HG02970 (cell line): ENCODE results near the gene NXPH4.

ENCODE experiments used
- ATAC-seq: cut with Tn5 transposase; IDR thresholded peaks from one replicate; pipeline ENCODE4 v1.9.1; 2021; ENCODE audit warnings: mild to moderate bottlenecking, moderate library complexity, moderate number of reproducible peaks; ENCODE audit not compliant: unreplicated experiment, low FRiP score

Gene NXPH4

GRCh38 chr12:57216921-57217879 is 606 bp downstream of the NXPH4 start:
- ATAC-seq = no peak

DNA sequence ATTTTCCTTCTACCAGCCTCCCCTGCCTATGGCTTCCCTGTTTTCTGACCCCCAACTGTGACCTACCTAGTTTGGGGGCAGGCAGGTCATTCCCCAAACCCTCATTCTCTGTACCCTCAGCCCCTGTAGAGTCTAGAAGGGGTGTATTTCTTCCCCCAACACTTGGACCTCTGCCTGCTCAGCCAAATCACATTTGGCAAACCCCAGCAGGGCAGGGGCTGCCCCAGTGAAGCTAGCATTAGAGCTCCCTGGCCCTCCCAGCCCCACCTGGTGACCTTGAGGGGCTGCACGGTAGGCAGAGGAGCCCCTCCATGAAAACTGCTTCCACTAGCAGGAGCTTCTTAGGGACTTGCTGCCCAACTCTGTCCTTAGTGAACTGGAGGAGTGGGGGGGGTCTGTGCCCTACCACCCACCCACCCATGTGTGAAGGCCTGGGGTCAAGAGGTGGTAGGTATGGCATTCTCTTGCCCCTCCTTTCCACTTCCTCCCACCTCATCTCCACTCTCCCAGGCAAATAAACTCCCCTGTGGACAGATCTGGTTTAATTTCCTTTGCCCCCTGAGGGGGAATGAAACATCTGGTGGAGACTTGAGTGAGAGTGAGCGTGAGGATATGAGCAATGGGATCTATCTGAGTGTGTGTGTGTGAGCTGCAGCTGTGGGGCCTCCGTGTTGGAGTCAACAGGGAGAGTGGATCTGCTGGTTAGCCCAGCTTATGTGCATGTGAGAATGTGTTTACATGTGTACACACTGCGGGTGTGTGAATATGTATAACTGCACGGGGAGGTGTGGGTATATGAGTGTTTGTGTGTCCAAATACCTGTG is 1.6 kb downstream of the NXPH4 start:
- no peak for ATAC-seq

- ATAC-seq = no peak
These were observed 2.8 kb downstream of the NXPH4 start for GRCh38 chr12:57219205-57219992.

- ATAC-seq = no peak
These were observed 3.6 kb downstream of the NXPH4 start for GRCh38 chr12:57219993-57220754.

DNA sequence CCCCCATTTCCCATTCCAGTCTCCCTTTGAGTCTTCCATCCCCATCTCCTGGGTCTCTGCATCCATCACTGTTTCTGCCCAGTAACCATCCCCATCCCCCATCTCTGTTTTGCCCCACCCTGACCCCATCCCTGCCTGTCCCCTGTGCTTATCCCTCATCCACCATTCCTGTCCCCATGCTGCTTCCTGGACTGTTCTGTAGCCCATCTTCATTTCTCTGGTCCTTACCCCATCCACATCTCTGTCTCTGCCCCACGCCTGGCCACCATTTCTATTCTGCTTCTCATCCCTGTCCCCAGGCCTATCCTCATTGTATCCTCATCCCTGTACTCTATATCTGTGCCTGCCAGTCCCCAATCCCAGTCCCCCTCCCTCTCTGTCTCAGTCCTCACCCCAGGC is 4.2 kb downstream of the NXPH4 start:
- ATAC-seq = no peak

DNA sequence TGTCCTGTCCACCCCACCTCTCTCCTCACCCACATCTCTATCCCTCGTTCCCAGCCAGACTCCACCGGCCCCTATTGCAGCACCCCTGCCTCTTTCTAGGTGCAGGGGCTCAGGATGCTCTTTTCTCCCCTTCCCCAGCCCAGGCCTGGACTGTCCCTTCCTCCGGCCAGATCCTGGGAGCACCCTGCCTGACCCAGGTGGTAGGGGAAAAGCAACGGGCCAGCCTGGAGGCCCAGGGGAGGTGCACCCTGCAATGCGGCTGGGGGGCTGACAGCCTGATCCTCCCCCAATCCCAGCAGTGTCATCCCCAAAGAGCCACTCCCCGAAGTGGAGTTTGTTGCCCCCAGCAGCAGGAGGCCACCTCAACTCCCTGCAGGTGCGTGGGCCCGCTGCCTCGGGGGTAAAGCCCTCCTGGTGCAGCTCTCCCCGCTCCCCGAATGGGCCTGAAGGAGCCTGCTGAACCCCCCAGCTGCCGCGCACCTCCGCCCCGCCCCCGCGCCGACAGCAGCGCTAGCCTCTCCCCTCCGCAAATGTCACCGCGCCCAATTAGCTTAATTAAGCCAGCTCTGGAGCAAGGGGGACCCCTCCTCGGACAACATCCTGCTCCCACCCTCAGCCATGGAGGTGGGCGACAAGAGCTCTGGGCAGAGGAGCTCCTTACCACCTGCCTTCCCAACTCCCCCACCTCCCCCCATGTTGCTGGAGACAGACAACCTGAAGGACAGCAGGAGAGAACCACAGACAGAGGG is 4.7 kb downstream of the NXPH4 start:
- ATAC-seq = no peak

DNA sequence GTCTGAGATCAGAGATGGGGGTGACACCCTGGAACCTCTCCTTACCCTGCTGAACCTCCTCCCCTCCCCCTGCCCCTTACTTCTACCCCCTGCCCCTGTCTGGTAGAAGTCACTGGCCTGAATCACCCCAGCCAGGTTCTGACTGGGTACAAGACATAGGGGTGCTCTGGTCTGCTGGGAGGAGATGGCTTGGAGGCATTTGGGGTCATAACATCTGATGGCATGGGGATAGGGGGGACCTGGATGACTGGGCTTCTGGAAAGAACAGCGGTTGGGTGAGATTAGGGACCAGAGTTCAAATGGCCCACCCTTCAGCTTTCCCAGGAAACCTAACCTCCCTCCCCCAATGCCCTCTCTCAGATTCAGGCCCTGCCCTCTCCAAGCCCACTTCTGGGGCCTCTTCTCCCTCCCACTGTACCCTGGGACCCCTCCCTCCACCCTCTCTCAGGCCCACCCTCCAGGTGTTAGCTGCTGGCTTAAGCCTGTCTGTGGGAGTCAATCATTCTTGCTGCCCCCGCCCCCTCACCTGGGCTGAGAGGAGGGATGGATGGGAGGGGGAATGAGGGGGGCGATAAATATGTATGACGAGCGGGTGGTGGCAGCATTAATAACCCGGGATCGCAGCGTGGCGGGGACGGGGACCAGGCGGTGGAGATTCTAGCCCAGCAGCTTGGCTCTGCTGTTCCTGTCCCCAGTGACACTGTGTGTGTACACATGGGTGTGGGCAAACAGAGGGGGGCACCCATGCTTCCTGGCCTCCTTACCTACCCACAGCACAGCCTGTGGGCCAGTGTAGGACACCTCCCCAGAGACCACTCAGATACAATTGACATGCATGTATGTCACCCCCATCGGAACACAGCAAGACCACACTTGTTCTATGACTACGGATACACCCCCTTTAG is 5.9 kb downstream of the NXPH4 start:
- no peak for ATAC-seq

- no peak for ATAC-seq
These were observed 6.9 kb downstream of the NXPH4 start for GRCh38 chr12:57223191-57224165.

- no peak for ATAC-seq
These were observed 7.8 kb downstream of the NXPH4 start for GRCh38 chr12:57224278-57224972.

GRCh38 chr12:57224973-57225679 is 8.5 kb downstream of the NXPH4 start:
- no peak for ATAC-seq

- ATAC-seq = no peak
These were observed 9.2 kb downstream of the NXPH4 start for GRCh38 chr12:57225680-57226210.

- ATAC-seq = no peak
These were observed 10.2 kb downstream of the NXPH4 start for GRCh38 chr12:57226588-57227314.

- ATAC-seq = no peak
These were observed 10.9 kb downstream of the NXPH4 start for GRCh38 chr12:57227315-57228115.

- ATAC-seq = no peak
These were observed 12.5 kb downstream of the NXPH4 start for GRCh38 chr12:57229046-57229633.
